ENCODE data around the gene LYPD8.

LYPD8 gene

GRCh38 chr1:248756636-248757035, 1.1 kb upstream of the LYPD8 start:
- DNase-seq: no peak

DNA sequence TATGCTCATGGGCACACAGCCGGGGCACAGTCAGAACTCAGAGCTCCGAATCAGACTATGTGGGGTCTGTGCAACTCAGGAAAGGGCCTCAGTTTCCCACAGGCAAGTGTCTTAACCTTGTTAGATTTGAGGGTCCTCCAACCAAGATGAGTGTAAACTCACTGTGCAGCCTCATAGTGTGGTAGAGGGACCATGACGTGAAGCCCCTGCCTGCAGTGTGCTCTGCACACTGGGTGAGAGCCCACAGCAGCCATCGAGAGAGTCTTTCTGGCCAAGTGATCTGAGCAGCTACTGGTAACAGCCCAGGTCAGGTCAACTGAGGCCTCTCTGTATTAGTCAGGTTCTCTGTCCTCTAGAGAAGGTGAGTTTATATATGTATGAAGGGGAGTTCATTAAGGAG, 592 bp upstream of the LYPD8 start:
- DNase-seq: no peak

GRCh38 chr1:248753708-248754280, 1.8 kb downstream of the LYPD8 start:
- no peak for DNase-seq

- no peak for DNase-seq
Measured at GRCh38 chr1:248753029-248753594, 2.4 kb downstream of the LYPD8 start.

GRCh38 chr1:248752161-248753028, 3.2 kb downstream of the LYPD8 start:
- no peak for DNase-seq

DNA sequence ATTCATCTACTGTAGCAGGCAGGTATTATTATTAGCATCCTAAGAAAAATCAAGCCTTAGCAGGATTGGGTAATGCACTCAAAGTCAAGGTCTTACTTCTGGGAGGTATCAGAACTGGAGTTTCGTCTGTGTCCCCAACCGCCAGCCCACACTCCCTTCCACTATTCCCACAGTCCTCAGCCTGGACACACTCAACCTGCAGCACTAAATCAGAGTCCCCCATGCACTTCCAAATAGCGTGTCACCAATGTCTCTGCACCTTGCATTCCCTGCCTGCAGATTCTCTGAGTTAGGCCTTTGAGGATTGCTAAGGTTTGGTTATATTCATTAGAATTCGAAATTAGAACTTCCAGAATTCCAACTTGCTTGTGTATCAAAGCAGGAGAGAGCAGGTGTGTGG, 3.9 kb downstream of the LYPD8 start:
- DNase-seq: no peak

- DNase-seq: no peak
Measured at GRCh38 chr1:248751142-248751541, 4.4 kb downstream of the LYPD8 start.

DNA sequence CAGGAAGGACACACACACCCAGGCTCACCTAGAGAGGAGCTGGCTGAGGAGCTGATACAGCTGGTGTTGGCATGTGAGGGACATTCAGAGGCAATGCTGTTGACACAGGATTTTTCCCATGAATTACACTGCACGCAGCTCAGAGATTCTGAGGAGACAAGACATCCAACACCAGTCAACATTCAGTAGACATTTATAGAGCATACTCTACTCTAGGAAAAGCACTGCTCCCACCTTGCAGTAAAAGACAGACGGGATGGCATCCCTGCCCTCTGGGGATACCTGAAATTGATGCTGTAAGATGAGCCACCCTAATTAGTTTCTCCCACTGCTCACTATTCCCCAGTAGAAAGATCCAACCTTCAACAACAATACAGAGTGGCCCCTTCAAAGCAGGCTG, 5.1 kb downstream of the LYPD8 start:
- no peak for DNase-seq

DNA sequence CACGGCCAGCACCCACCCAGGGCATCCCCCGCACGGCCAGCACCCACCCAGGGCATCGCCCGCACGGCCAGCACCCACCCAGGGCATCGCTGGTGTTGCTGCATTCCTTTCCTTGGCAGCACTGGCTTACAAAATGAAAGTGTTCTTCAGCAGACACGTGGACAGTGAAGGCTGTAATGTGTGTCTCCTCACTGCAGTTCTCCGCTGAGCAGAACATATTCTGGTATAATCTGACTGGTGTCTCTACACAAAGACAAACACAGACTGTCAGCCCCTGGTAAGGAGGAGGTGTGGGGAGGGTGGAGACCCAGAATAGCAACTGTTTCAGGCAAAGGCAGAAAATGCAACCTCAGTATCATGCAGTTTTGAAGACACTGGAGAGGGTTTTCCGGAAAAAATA, 7.3 kb downstream of the LYPD8 start:
- no peak for DNase-seq

- DNase-seq: no peak
Measured at GRCh38 chr1:248740876-248741275, 14.7 kb downstream of the LYPD8 start.

- no peak for DNase-seq
Measured at GRCh38 chr1:248739572-248740205, 15.9 kb downstream of the LYPD8 start.

DNA sequence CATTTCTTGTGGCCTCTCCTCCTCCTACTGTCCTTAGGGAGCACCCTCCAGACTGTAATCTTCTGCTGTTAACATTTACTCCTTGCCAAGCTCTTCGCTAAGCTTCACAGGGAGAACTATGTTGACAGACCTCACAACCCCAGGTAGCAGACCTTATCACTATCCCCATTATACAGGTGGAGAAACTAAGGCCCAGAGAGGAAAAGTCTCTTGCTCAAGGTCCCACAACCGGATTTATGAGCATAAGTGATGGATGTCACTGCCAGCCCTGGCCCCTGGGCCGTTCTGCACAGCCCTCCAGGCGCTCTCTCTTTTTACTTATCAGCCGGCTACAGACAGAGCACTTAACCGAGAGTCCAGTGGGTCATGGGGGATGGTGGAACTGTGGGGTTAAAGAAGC, 18.1 kb downstream of the LYPD8 start:
- DNase-seq: no peak

GRCh38 chr1:248736977-248737376, 18.6 kb downstream of the LYPD8 start:
- no peak for DNase-seq

DNA sequence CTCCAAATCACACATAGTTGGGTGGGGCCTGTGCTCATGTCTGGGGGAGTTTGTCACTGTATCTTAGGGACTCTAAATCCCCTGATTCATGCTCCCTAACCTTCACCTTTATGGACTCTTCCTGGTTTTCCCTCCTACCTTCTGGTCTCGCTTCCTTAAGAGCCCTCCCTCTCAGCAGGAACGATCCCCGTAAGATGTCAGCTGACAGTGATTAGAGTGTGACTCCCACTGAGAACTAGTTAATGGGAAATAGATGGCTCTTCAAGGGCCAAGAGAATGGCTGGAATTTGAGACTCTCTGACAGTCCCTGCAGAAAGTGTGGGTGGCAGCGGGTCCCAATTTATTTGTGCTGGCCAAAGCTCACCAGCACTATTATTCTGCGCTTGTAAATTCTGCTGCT, 22.0 kb downstream of the LYPD8 start:
- DNase-seq: no peak

DNA sequence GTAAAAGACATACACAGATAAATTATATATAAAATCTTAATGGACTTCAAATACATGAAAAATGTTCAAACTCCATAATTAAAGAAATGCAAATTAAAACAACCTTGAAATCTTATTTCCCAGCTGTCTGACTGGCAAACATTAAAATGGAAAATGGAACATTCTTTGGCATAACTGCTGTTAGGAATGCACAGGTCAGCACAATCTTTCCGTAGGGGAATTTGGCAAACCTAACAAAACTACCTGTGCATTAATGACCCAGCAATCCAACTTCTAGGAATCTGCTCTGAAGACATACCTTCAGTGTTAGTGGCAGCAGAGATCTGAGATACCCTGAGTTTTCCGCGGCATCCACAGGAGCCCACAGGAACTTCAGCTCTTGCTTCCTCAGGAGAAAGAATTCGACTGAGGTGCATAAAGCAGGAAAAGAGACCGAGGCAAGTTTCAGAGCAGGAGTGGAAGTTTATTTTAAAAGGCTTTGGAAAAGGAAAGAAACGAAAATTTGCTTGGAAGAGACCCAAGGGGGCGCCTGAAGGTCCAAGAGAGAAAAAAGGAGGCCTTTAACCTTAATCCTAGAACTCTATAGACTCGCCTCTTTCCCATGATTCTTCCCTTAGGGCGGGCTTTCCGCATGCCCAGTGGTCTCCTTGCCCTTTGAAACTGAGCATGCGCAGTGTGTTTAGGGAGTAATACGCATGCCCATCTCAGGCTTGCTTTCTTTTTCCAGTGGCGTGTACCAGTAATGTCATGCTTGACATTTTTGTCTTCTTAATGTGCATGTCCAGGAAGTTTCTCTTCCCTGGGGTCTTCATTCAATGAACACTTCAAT, 24.8 kb downstream of the LYPD8 start:
- no peak for DNase-seq

GRCh38 chr1:248714248-248714647, 41.3 kb downstream of the LYPD8 start:
- DNase-seq: no peak

DNA sequence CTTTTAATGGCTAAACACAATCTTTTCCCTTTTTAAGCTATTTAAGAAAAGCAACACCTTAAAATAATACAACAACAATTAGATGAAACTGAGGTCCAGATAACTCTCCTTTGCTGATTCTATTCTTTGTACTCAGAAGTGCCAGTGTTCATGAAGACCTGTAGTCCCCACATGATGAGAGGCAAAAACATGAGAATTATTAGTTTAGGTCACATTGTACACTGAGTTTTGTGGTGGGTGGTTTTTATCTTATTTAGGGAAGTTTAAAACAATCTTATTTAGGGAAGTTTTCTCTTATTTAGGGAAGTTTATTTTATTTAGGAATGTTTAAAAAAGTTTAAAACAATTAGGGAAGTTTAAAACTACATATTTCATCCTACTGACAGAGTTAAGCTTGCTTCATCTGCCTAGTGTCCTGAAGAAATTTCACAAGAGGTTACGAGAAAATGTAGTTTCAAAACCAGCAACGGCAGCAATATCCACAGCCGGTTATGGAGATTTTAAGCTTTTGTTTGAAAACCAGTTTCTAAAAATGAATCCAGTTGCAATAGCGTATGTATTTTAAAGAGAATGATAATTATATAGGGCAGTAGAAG, 45.2 kb downstream of the LYPD8 start:
- DNase-seq: no peak

GRCh38 chr1:248704606-248705005, 51.0 kb downstream of the LYPD8 start:
- no peak for DNase-seq

GRCh38 chr1:248703674-248704073, 51.9 kb downstream of the LYPD8 start:
- no peak for DNase-seq

GRCh38 chr1:248702714-248703113, 52.8 kb downstream of the LYPD8 start, which contains the start of gene OR14I1:
Gene OR14I1, minus strand, starts transcription at chr1:248702766.
- no peak for DNase-seq

DNA sequence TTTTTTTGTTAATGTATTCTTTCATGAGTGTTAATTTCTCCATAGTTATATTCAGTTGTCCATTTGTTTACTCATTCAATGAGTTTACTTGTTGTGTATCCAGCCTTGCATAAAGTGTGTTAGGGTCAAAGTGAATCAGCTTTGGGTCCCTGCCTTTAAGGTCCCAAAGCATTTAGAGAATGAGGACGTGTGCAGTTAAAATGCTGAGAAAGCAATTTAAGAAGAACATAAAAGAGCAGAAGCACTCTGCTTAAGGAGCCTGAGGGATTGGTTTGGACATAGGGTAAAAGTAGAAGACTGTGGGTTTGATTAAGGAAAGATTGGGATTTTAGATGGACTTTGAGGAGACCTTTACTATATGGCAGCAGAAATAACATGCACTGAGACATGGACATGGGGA, 56.5 kb downstream of the LYPD8 start:
- DNase-seq: no peak

DNA sequence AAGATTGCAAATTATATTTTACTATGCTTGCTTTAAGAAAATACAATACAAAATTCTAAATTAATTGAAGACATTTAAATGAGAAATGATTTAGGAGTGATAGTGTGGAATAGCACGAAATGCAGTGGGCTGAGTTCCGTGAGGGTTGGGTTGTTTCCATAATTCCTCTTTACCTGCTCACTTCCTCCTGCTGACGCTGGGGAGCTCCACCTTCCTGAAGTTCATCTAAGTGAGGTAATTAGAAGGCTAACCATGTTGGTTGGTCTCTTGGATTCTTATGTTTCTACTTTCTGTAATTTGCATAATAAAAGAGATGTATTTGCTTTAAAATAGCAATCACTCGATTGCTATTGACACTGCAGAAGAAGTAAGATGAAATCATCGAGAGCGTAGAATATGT, 57.7 kb downstream of the LYPD8 start:
- DNase-seq: no peak

All from activated CD8-positive, alpha-beta memory T cell treated with anti-CD3 and anti-CD28 coated beads for 24 hours (primary cell).